ENCODE measurements around the gene RHOU. TPM values are rescaled to one million over a fixed set of nuclear protein-coding genes. Genes with fewer than 3 reads are reported as not detected.

Gene RHOU
- total RNA-seq, 2 donors from 2014 or later = 6.9 to 9.3 TPM

DNA sequence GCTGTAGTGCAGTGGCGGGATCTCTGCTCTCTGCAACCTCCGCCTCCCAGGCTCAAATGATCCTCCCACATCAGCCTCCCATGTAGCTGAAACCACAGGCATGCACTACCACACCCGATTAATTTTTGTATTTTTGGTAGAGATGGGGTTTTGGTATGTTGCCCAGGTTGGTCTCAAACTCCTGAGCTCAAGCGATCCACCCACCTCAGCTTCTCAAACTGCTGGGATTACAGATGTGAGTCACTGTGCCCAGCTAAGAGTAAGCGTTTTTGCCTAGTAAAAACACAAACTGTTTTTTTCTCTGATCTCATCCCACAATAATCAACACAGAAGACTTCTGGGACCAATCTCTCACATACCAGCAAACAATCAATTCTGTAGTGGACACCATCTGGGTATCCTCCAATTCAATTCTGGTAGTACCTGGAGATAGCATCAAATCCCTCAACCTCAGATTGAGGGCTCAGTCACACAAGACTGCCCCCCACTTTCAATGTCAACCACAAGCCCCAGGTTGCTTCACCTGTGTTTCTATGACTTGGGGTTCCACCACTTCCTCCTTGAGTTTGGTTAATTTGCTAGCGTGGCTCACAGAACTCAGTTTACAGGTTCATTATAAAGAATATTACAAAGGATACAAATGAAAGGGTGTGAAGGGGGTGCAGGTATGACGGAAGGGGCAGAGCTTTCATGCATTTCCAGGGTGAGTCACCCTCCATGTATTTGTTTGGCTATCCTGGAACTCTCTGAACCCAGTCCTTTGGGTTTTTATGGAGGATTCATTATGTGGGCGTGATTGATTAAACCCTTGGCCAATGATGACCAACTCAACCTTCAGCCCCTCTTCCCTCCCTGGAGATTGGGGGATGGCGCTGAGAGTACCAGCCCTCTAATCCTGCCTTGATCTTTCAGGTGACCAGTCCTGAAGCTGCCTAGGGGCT lies 40.0 kb upstream of the RHOU start:
- WGBS, 2 donors = 68 to 76% methylated on average over 9 of the region's 9 CpGs

GRCh38 chr1:228697207-228698016 lies 37.9 kb upstream of the RHOU start:
- H3K27ac ChIP-seq = no peak overlapping the region
- no peak for TF ChIP-seq POLR2A (IDR thresholded peaks at IDR 0.05)
- peak; percentile 58 for ATAC-seq

More for the DNA sequence above, 40.0 kb upstream of the RHOU start:
- Histone ChIP-seq H3K4me3 (no peak overlapping the region), H3K36me3 (replicated peaks in 1 of 2; ENCODE audit: insufficient read depth in 1 of 2, low read depth in 2 of 2) (no peaks in the 10 kb centered on the region), H3K4me1 (no peaks in the 10 kb centered on the region), H3K9me3 (no peaks in the 10 kb centered on the region), H3K27ac (no peak overlapping the region), H3K27me3 (no peaks in the 10 kb centered on the region)
- ATAC-seq (no peak), DNase-seq (no peak)
- no peak for TF ChIP-seq POLR2A (IDR thresholded peaks at IDR 0.05)
- TF ChIP-seq, protein P1, sequence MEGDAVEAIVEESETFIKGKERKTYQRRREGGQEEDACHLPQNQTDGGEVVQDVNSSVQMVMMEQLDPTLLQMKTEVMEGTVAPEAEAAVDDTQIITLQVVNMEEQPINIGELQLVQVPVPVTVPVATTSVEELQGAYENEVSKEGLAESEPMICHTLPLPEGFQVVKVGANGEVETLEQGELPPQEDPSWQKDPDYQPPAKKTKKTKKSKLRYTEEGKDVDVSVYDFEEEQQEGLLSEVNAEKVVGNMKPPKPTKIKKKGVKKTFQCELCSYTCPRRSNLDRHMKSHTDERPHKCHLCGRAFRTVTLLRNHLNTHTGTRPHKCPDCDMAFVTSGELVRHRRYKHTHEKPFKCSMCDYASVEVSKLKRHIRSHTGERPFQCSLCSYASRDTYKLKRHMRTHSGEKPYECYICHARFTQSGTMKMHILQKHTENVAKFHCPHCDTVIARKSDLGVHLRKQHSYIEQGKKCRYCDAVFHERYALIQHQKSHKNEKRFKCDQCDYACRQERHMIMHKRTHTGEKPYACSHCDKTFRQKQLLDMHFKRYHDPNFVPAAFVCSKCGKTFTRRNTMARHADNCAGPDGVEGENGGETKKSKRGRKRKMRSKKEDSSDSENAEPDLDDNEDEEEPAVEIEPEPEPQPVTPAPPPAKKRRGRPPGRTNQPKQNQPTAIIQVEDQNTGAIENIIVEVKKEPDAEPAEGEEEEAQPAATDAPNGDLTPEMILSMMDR (IDR thresholded peaks at IDR 0.05) = no peak
- intact Hi-C loops (cut with DNase I) = no loop called here

GRCh38 chr1:228698017-228698329 lies 37.3 kb upstream of the RHOU start:
- H3K4me3 ChIP-seq = no peak overlapping the region
- no peak for DNase-seq
- WGBS, 2 donors = 76 to 77% methylated on average over 1 of the region's 1 CpG

More at GRCh38 chr1:228697207-228698016, 37.9 kb upstream of the RHOU start:
- no peaks in the 10 kb centered on the region for H3K27me3 ChIP-seq
- 27 to 28% methylated on average over 6 of the region's 6 CpGs for WGBS, 2 donors
- intact Hi-C loops (cut with DNase I) = no loop called here
- H3K9me3 ChIP-seq = no peaks in the 10 kb centered on the region
- H3K4me3 ChIP-seq = no peak overlapping the region
- H3K36me3 ChIP-seq (replicated peaks in 1 of 2; ENCODE audit: insufficient read depth in 1 of 2, low read depth in 2 of 2) = no peaks in the 10 kb centered on the region
- H3K4me1 ChIP-seq = no peaks in the 10 kb centered on the region
- DNase-seq = peak; percentile 59 to 80 (median 76)

DNA sequence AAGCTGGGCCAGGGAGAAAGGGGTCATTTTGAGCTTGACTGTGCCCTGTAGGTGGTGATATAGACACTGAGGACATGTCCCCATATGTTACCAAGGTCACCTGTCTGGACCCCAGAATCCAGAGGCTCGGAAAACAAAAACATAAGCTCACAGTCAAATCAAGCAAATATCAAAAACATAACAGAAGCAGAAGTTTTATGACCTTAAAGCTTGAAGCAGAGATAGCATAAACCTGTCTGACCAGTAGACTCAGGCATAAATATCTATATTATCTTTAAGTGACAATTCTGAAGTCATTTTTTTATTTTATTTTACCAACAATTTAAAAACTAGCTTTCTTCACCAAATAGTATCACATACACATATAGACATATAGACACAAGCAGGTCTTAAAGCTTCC lies 32.8 kb upstream of the RHOU start:
- WGBS, 2 donors = 52 to 63% methylated on average over 1 of the region's 1 CpG
- H3K4me1 ChIP-seq = peaks cover 16% of the 10 kb centered on the region
- intact Hi-C loops (cut with DNase I) = no loop called here
- no peak overlapping the region for H3K4me3 ChIP-seq
- H3K27ac ChIP-seq = no peak overlapping the region
- DNase-seq (no peak), ATAC-seq (no peak)
- TF ChIP-seq, protein P1 (IDR thresholded peaks at IDR 0.05) = no peak
- no peak for TF ChIP-seq POLR2A (IDR thresholded peaks at IDR 0.05)
- no peaks in the 10 kb centered on the region for H3K9me3 ChIP-seq
- H3K36me3 ChIP-seq (replicated peaks in 1 of 2; ENCODE audit: insufficient read depth in 1 of 2, low read depth in 2 of 2) = no peaks in the 10 kb centered on the region
- H3K27me3 ChIP-seq = no peaks in the 10 kb centered on the region

More at GRCh38 chr1:228698017-228698329, 37.3 kb upstream of the RHOU start:
- H3K27ac ChIP-seq = no peak overlapping the region
- TF ChIP-seq POLR2A (IDR thresholded peaks at IDR 0.05) = no peak
- TF ChIP-seq, protein P1 (IDR thresholded peaks at IDR 0.05) = no peak
- no peaks in the 10 kb centered on the region for H3K9me3 ChIP-seq
- no peaks in the 10 kb centered on the region for H3K36me3 ChIP-seq (replicated peaks in 1 of 2; ENCODE audit: insufficient read depth in 1 of 2, low read depth in 2 of 2)
- no peaks in the 10 kb centered on the region for H3K4me1 ChIP-seq
- intact Hi-C loops (cut with DNase I) = no loop called here
- H3K27me3 ChIP-seq = no peaks in the 10 kb centered on the region
- no peak for ATAC-seq

DNA sequence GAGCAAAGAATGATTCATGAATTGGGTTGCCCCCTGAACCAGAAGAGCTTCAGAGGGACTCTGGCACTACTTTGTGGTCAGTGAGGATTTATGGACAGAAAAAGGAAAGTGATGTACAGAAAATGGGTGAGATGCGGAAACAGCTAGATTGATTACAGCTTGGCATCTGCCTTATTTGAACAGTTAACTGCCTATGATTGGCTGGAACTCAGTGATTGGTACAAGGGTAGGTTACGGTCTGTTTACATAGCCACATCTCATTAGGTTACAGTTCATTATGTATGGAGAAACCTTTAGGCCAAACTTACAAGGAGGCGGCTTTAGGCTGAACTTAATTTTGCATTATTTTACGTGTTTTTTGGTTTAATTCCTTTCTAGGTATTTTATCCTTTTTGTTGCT lies 29.0 kb upstream of the RHOU start:
- ATAC-seq = no peak
- TF ChIP-seq, protein P1 (IDR thresholded peaks at IDR 0.05) = no peak
- no peak for TF ChIP-seq POLR2A (IDR thresholded peaks at IDR 0.05)
- Histone ChIP-seq H3K27ac (peak overlapping the region in 1 of 4 donors; percentile 74), H3K36me3 (replicated peaks in 1 of 2; ENCODE audit: insufficient read depth in 1 of 2, low read depth in 2 of 2) (no peaks in the 10 kb centered on the region), H3K4me1 (peaks cover 16% of the 10 kb centered on the region), H3K9me3 (no peaks in the 10 kb centered on the region), H3K4me3 (no peak overlapping the region), H3K27me3 (no peaks in the 10 kb centered on the region)
- DNase-seq = no peak
- 84% methylated on average over 4 of the region's 4 CpGs for WGBS, 2 donors
- intact Hi-C loops (cut with DNase I) = no loop called here
